Activated naive CD4-positive, alpha-beta T cell treated with anti-CD3 and anti-CD28 coated beads, Interleukin-2, amount 10 ng/mL, durations not matched to agents 7 days and 5 days (primary cell): ENCODE results near the gene CTPS2.
"Not testable (repeated sequence)": the region's sequence is repeated elsewhere in the genome, so short reads cannot be mapped to it uniquely, and the experiment has no call there.

Source experiments
- CTCF ChIA-PET: fragments of 350-600 bp; sonication (Branson Sonifier 250); formaldehyde crosslinking; loops from one replicate; lab custom pipeline; 2021; ENCODE audit warnings: antibody characterized with exemption; lab: Charles Lee
- DNase-seq: peaks from one replicate; pipeline ENCODE4 v3.0.0-alpha.2; 2020
- H3K27ac Mint-ChIP-seq: one replicate; pipeline ENCODE4 v1.8.0; 2021; ENCODE audit warnings: mild to moderate bottlenecking, moderate library complexity, mixed read lengths
- H3K27me3 Mint-ChIP-seq: one replicate; pipeline ENCODE4 v1.8.0; 2021; ENCODE audit warnings: mild to moderate bottlenecking, mixed read lengths
- H3K36me3 Mint-ChIP-seq: one replicate; pipeline ENCODE4 v1.8.0; 2021; ENCODE audit warnings: mixed read lengths
- H3K4me1 Mint-ChIP-seq: one replicate; pipeline ENCODE4 v1.8.0; 2021; ENCODE audit warnings: mixed read lengths
- H3K4me3 Mint-ChIP-seq: one replicate; pipeline ENCODE4 v1.8.0; 2021; ENCODE audit warnings: mild to moderate bottlenecking, moderate library complexity, mixed read lengths
- H3K9me3 Mint-ChIP-seq: one replicate; pipeline ENCODE4 v1.8.0; 2021; ENCODE audit warnings: mixed read lengths

Gene CTPS2

DNA sequence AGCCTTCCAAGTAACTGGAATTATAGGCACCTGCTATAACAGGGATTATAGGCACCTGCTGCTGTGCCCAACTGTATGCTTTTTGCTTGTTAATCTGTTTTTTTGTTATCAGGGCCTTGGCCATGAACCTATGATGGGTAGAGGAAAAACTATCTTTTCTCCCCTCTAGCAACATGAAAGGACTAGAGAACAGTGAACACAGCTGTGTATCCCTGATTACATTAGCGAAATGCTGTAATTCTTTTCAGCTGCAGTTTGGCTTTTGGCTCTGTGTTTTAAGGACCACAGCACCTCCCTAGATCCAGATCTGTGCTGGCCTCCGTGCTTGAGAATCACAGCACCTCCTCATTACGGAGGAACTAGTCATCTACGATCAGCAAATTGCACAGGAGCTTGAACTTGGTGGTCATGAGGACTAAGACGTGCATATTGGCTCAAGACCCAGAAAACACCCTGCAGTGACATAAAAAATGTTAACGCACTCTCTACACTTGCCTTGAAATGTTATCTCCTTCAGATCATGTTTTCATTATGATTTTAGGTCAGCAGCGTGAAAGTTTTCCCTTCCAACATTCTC lies 120.2 kb downstream of the CTPS2 start:
- H3K4me1 Mint-ChIP-seq, result peaks cover 23% of the 10 kb centered on the region
- peaks cover 7% of the 10 kb centered on the region for H3K9me3 Mint-ChIP-seq
- CTCF ChIA-PET, result no interaction called here
- H3K4me3 Mint-ChIP-seq, result no peak overlapping the region
- no peak for DNase-seq
- H3K36me3 Mint-ChIP-seq, result peaks cover 10% of the 10 kb centered on the region
- H3K27ac Mint-ChIP-seq, result no peak overlapping the region
- H3K27me3 Mint-ChIP-seq, result no peaks in the 10 kb centered on the region

DNA sequence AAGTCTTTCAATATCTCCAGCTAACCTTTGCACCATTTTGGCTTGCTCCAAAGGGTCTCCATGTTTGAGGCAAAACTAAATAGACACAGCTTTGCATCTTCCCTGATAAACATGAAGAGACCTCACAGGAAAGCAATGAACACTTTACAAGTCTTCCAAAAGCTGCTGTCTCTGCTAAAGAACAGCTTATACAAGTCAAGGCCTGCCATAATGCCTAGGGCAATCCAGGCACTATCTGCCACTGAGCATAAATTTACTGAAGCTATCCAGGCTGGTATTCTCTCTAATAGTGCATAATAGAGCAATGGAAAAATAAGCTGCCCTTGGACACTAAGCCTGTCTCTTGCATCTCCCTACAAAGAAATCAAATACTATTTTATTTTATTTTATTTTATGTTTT lies 122.6 kb downstream of the CTPS2 start:
- H3K27ac Mint-ChIP-seq, result no peak overlapping the region
- H3K36me3 Mint-ChIP-seq, result peaks cover 10% of the 10 kb centered on the region
- no peak overlapping the region for H3K4me3 Mint-ChIP-seq
- CTCF ChIA-PET, result no interaction called here
- peaks cover 23% of the 10 kb centered on the region for H3K4me1 Mint-ChIP-seq
- DNase-seq, result no peak
- no peaks in the 10 kb centered on the region for H3K27me3 Mint-ChIP-seq
- peaks cover 7% of the 10 kb centered on the region for H3K9me3 Mint-ChIP-seq

DNA sequence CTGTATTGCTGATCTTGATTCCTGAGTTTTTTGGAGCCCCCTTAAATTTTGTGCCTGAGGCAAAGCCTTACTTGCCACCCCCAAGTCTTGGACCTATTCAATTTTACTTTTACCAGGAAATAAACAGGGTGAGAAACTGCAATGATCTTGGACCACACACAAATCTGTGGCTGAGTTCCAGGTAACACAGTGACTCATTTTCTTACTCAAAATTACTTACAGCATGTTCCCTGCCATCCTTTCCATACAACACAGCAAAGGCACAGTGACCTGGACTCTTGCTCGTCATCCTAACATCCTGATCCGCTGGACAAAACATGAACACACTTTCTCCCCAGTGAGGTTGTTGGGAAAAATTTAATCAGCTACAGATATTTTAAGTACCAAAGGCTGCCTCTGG lies 123.3 kb downstream of the CTPS2 start:
- Mint-ChIP-seq H3K4me1 (peaks cover 22% of the 10 kb centered on the region), H3K9me3 (peaks cover 7% of the 10 kb centered on the region), H3K36me3 (peaks cover 10% of the 10 kb centered on the region), H3K27me3 (no peaks in the 10 kb centered on the region), H3K27ac (peak overlapping the region; percentile 51), H3K4me3 (no peak overlapping the region)
- CTCF ChIA-PET, result no interaction called here
- no peak for DNase-seq

DNA sequence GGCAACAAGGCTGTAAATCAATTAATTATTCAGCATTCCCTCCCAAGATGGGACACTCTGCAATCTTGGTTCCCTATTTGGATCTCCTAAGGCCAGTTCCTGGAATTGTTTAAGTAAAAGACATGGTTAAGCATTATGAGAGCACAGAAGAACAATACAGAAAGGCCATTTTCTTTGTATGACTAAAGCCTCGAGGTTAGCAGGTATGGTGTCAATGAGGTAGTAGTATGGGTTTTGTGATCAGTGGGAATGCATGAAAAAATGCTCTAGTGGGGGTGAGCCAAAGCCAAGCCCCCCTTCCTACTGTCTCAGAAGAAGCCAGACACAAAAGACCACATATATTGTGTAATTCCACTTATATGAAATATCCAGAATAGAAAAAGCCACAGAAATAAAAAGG lies 124.2 kb downstream of the CTPS2 start:
- Mint-ChIP-seq H3K27ac (no peak overlapping the region), H3K27me3 (no peaks in the 10 kb centered on the region), H3K36me3 (peaks cover 10% of the 10 kb centered on the region), H3K4me3 (no peak overlapping the region), H3K4me1 (peaks cover 13% of the 10 kb centered on the region), H3K9me3 (peaks cover 7% of the 10 kb centered on the region)
- CTCF ChIA-PET, result no interaction called here
- DNase-seq, result no peak

DNA sequence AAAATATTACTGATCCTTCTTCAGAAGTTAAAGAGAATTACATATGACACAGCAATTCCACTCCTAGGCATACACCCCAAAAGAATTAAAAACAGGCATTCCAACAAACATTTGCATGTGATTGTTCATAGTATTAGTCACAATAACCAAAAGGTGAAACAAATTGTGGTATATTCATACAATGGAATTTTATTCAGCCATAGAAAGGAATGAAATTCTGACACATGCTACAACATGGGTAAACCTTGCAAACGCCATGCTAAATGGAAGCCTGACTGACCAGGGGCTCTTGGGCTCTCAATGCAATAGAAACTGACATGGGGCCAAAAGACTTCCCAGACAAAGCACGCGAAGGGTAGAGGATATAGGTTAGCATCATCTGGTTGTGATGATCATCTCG lies 124.6 kb downstream of the CTPS2 start:
- DNase-seq, result no peak
- Mint-ChIP-seq H3K9me3 (peaks cover 7% of the 10 kb centered on the region), H3K27ac (no peak overlapping the region), H3K4me3 (no peak overlapping the region), H3K27me3 (no peaks in the 10 kb centered on the region), H3K4me1 (peaks cover 13% of the 10 kb centered on the region), H3K36me3 (peaks cover 10% of the 10 kb centered on the region)
- CTCF ChIA-PET, result no interaction called here

DNA sequence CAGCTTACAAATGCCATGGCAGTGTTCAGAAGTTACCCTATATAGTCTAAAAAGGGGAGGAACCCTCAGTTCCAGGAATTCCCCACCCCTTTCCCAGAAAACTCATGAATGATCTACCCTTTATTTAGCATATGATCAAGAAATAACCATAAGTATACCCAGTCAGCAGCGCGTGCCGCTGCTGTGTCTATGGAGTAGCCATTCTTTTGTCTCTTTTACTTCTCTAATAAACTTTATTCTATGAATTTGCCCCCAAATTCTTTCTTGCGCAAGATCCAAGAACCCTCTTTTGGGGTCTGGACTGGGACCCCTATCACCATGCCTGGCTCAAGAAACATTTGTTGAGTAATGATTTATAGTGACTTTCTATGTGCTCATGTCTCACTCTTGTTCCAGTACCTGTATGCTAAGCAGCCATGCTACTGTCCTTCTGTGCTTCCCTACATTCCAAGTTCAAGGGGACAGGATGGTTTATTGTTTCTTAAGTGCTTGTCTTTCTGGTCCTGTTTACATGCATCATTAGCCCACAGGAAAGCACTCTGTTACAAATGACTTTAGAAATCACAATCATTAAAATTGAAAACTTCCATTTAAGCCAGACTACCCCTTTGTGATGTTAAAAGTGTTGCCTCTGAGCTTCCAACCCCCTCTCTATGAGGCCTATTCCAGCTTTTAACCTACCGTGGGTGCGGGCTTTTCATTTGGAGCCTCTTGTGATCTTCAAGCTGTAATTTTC lies 125.9 kb downstream of the CTPS2 start:
- no peak for DNase-seq
- peaks cover 7% of the 10 kb centered on the region for H3K36me3 Mint-ChIP-seq

DNA sequence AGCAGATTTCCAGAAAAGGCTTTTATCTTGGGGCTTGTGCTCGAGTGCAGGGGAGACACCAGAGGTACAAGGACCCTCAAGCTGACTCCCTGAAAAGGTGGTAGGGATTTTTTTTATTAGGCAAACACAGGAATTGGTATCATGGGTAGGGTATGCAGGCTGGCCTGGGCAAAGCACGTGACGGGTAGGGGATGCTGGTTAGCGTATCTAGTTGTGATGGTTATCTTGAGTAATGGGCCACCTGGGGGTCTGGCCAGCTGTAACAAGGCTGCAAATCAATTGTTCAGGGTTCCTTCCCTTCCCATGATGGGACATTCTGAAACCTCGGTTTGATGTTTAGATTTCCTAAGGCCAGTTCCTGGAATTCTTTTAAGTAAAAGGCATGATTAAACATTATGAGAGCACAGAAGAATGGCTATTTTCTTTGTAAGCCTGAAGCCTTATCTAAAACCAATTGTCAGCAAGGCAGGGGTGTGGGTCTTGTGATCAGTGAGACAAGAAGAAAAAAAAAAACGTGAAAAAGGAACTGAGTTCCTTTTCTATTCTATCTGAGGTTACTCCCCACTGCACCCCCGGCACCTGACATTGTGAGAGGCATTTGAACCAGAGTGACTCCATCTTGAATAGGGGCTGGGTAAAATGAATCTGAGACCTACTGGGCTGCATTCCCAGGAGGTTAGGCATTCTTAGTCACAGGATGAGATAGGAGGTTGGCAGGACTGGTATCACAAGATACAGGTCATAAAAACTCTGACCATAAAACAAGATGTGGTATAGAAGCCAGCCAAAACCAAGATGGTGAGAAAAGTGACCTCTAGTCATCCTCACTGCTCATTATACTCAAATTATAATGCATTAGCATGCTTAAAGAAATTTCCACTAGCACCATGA lies 126.7 kb downstream of the CTPS2 start:
- no peaks in the 10 kb centered on the region for H3K27me3 Mint-ChIP-seq
- H3K4me1 Mint-ChIP-seq, result peaks cover 13% of the 10 kb centered on the region
- no peak overlapping the region for H3K27ac Mint-ChIP-seq
- H3K36me3 Mint-ChIP-seq, result peaks cover 4% of the 10 kb centered on the region
- DNase-seq, result no peak
- CTCF ChIA-PET, result no interaction called here
- no peak overlapping the region for H3K4me3 Mint-ChIP-seq
- H3K9me3 Mint-ChIP-seq, result peaks cover 8% of the 10 kb centered on the region

More for the DNA sequence above, 125.9 kb downstream of the CTPS2 start:
- Mint-ChIP-seq H3K4me1 (peaks cover 13% of the 10 kb centered on the region), H3K4me3 (no peak overlapping the region), H3K27me3 (no peaks in the 10 kb centered on the region), H3K9me3 (peaks cover 10% of the 10 kb centered on the region), H3K27ac (no peak overlapping the region)
- CTCF ChIA-PET, result no interaction called here

DNA sequence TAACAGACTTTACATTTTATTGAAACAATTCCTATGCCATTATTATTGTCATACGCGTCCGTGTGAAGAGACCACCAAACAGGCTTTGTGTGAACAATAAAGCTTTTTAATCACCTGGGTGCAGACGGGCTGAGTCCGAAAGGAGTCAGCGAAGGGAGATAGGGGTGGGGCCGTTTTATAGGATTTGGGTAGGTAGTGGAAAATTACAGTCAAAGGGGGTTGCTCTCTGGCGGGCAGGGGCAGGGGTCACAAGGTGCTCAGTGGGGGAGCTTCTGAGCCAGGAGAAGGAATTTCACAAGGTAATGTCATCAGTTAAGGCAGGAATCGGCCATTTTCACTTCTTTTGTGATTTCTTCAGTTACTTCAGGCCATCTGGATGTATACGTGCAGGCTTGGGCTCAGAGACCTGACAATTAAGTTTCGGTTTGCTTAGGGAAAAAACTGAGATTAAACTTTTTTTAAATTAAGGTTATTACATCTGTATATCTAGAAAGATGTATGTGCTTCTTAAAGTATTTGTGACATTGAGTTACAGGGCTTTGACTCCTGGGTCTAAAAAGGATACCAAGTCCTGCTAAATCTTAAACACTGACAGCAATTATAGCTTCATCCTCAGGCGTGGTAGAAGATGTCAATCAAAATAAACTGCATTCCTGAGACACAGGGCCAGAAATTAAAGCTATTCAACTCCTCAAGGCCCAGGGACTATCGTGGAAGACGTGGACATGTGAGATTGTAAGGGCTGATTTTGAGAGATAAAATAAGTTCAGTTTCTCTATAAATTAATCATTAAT lies 132.3 kb downstream of the CTPS2 start:
- H3K27ac Mint-ChIP-seq, H3K9me3 Mint-ChIP-seq, H3K4me1 Mint-ChIP-seq, H3K27me3 Mint-ChIP-seq, CTCF ChIA-PET, DNase-seq, H3K36me3 Mint-ChIP-seq, H3K4me3 Mint-ChIP-seq: not testable (repeated sequence)

DNA sequence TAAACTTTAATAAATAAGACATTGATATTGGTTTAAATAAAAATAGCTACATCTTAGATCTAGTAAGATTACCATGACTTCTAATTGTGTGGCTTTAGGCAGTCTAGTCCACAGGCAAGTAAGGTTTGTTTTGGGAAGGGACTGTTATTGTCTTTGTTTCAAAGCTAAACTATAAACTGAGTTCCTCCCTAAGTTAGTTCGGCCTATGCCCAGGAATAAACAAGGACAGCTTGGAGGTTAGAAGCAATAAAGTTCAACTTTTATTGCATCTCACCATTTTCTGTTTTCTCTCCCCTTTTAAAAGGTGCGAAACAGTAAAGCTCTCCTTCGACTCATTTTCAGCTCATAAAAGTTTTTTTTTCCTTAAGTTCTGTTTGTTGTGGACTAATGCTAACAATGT lies 133.0 kb downstream of the CTPS2 start:
- Mint-ChIP-seq H3K36me3 (no peaks in the 10 kb centered on the region), H3K4me3 (no peak overlapping the region), H3K27me3 (no peaks in the 10 kb centered on the region), H3K27ac (no peak overlapping the region), H3K9me3 (peaks cover 8% of the 10 kb centered on the region), H3K4me1 (peaks cover 4% of the 10 kb centered on the region)
- no peak for DNase-seq
- CTCF ChIA-PET, result no interaction called here

DNA sequence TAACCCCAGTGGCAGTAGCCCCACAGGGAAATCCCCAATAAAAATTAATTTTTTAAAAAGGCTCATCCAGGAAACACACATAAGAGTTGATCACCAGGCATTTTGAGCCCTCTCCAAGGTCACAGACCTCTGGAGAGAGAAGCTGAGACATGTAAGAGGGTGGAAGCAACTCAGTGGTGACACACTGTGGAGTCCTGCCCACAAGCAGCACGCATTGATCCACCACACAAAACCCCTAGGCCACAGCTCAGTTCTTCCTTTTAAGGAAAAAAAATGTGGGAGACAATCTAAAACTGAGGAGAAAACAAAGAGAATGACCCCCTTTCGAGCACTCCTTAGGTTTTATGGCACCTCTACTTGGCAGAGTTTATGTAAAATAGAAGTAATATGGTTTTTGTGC lies 134.3 kb downstream of the CTPS2 start:
- Mint-ChIP-seq H3K27me3 (no peaks in the 10 kb centered on the region), H3K36me3 (no peaks in the 10 kb centered on the region), H3K4me3 (no peak overlapping the region), H3K9me3 (peaks cover 8% of the 10 kb centered on the region), H3K4me1 (peaks cover 4% of the 10 kb centered on the region), H3K27ac (no peak overlapping the region)
- no peak for DNase-seq
- CTCF ChIA-PET, result no interaction called here

DNA sequence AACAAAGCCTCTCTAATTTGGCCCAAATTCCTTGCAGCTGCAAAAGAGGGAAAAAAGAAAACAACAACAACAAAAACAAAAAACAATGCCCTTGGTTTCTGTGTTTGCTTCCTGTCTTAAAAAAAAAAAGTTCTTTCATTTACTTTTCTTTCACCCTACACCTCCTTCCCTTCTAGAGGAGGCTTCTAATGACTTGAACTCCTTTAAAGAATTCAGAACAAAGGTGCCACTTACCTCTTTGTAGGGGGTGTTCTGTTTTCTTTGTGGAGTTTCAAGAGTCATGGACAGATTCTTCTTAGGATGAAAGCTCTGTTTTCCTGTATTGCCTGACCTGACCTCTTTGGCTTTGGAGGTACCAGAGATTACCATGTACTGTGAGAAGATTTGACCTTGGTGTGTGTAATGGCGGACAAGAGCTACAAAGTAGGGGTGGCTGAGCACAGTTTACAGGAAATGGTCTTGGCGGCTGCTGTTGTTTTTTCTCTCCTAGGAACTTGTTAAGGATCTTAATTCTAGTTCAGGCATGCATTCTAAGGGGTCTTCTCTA lies 134.9 kb downstream of the CTPS2 start:
- Mint-ChIP-seq H3K27me3 (no peaks in the 10 kb centered on the region), H3K4me1 (peaks cover 4% of the 10 kb centered on the region), H3K9me3 (peaks cover 6% of the 10 kb centered on the region), H3K36me3 (no peaks in the 10 kb centered on the region), H3K27ac (no peak overlapping the region), H3K4me3 (no peak overlapping the region)
- no peak for DNase-seq
- CTCF ChIA-PET, result no interaction called here

DNA sequence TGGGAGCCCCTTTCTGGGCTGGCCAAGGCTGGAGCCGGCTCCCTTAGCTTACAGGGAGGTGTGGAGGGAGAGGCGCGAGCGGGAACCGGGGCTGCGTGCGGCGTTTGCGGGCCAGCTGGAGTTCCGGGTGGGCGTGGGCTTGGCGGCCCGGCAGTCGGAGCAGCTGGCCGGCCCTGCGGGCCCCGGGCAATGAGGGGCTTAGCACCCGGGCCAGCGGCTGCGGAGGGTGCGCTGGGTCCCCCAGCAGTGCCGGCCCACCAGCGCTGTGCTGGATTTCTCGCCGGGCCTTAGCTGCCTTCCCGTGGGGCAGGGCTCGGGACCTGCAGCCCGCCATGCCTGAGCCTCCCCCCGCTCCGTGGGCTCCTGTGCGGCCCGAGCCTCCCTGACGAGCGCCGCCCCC lies 137.1 kb downstream of the CTPS2 start:
- DNase-seq, H3K36me3 Mint-ChIP-seq, CTCF ChIA-PET, H3K27me3 Mint-ChIP-seq, H3K9me3 Mint-ChIP-seq, H3K4me1 Mint-ChIP-seq, H3K4me3 Mint-ChIP-seq, H3K27ac Mint-ChIP-seq: not testable (repeated sequence)

DNA sequence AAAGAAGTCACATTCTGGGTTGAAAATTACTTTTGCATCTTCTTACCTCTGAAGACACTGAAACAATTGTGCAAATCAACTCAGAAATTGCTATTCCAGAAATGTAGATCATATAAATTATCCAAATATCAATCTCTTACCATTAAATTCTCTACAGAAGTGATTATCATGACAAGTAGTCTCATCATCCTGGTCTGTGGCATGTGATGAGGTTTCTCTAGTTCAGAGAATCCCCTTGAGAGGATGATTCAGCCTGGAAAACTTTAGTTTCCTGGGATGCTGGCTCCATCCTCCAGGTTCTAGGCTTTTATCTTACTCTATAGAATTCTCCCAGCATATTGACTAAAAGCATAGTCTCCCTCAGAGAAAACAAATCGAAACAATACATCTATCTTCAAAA lies 138.7 kb downstream of the CTPS2 start:
- H3K4me3 Mint-ChIP-seq, result no peak overlapping the region
- H3K4me1 Mint-ChIP-seq, result peaks cover 4% of the 10 kb centered on the region
- CTCF ChIA-PET, result interaction anchor here (1.3 kb wide), 1 partner anchor 133 kb away, joined by 3 read pairs; no protein-coding TSS in a partner anchor
- DNase-seq, result no peak
- H3K36me3 Mint-ChIP-seq, result no peaks in the 10 kb centered on the region
- no peaks in the 10 kb centered on the region for H3K27me3 Mint-ChIP-seq
- H3K27ac Mint-ChIP-seq, result no peak overlapping the region
- no peaks in the 10 kb centered on the region for H3K9me3 Mint-ChIP-seq

DNA sequence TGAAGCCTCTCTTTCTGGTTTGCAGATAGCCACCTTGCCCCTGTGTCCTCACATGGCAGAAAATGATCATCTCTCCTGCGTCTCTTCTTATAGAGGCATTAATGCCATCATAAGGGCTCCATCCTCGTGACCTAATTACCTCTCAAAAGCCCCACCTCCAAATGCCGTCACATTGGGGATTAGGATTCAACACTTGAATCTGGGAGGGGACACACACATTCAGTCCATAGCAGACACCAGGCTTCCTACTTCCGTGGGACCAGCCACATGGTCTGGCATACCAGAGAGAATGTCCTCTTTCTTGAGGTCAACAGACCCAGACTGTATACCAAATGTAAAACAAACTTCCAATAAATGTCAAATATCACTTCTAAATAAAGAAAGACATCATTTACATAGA lies 144.8 kb downstream of the CTPS2 start:
- no peak overlapping the region for H3K4me3 Mint-ChIP-seq
- no peaks in the 10 kb centered on the region for H3K36me3 Mint-ChIP-seq
- no peaks in the 10 kb centered on the region for H3K27me3 Mint-ChIP-seq
- no peaks in the 10 kb centered on the region for H3K9me3 Mint-ChIP-seq
- CTCF ChIA-PET, result no interaction called here
- no peak for DNase-seq
- H3K27ac Mint-ChIP-seq, result no peak overlapping the region
- no peaks in the 10 kb centered on the region for H3K4me1 Mint-ChIP-seq
